ENCODE measurements around the gene AQP2. TPM values are rescaled to one million over a fixed set of nuclear protein-coding genes. Genes with fewer than 3 reads are reported as not detected.

AQP2 gene
- polyA plus RNA-seq, 3 donors: 0.06 TPM; not detected in 2

- WGBS, 3 donors: 83 to 86% (median 85%) methylated on average over 13 of the region's 13 CpGs
- no peak overlapping the region for H3K27ac ChIP-seq (ENCODE audit: low read depth, low read length)
Observed at GRCh38 chr12:49948866-49949845, 1.4 kb upstream of the AQP2 start.

GRCh38 chr12:49949866-49950265, 671 bp upstream of the AQP2 start:
- H3K27ac ChIP-seq (ENCODE audit: low read depth, low read length): no peak overlapping the region

GRCh38 chr12:49951411-49952240, 1.1 kb downstream of the AQP2 start:
- 77 to 84% (median 81%) methylated on average over 14 of the region's 14 CpGs for WGBS, 3 donors
- no peak overlapping the region for H3K27ac ChIP-seq (ENCODE audit: low read depth, low read length)

More at GRCh38 chr12:49949866-49950265, 671 bp upstream of the AQP2 start:
- 92 to 96% (median 93%) methylated on average over 3 of the region's 3 CpGs for WGBS, 3 donors

GRCh38 chr12:49952391-49953055, 2.0 kb downstream of the AQP2 start:
- WGBS, 3 donors: 17 to 84% (median 69%) methylated on average over 1 of the region's 1 CpG
- no peak overlapping the region for H3K27ac ChIP-seq (ENCODE audit: low read depth, low read length)

- no peak overlapping the region for H3K27ac ChIP-seq (ENCODE audit: low read depth, low read length)
- WGBS, 3 donors: 77 to 92% (median 82%) methylated on average over 4 of the region's 4 CpGs
Observed at GRCh38 chr12:49953151-49953550, 2.6 kb downstream of the AQP2 start.

- WGBS, 3 donors: 72 to 80% (median 77%) methylated on average over 21 of the region's 21 CpGs
- H3K27ac ChIP-seq (ENCODE audit: low read depth, low read length): no peak overlapping the region
Observed at GRCh38 chr12:49953961-49954846, 3.7 kb downstream of the AQP2 start.

- WGBS, 3 donors: 30 to 51% (median 32%) methylated on average over 51 to 53 of the region's 53 CpGs
- no peak overlapping the region for H3K27ac ChIP-seq (ENCODE audit: low read depth, low read length)
Observed at GRCh38 chr12:49954863-49955830, 4.6 kb downstream of the AQP2 start.

- no peak overlapping the region for H3K27ac ChIP-seq (ENCODE audit: low read depth, low read length)
- 44 to 70% (median 45%) methylated on average over 13 of the region's 13 CpGs for WGBS, 3 donors
Observed at GRCh38 chr12:49955899-49956662, 5.5 kb downstream of the AQP2 start.

GRCh38 chr12:49956663-49957569, 6.4 kb downstream of the AQP2 start:
- WGBS, 3 donors: 79 to 83% (median 79%) methylated on average over 6 of the region's 6 CpGs

GRCh38 chr12:49957570-49957967, 7.0 kb downstream of the AQP2 start:
- H3K27ac ChIP-seq (ENCODE audit: low read depth, low read length): no peak overlapping the region

More at GRCh38 chr12:49956663-49957569, 6.4 kb downstream of the AQP2 start:
- H3K27ac ChIP-seq (ENCODE audit: low read depth, low read length): no peak overlapping the region

GRCh38 chr12:49959685-49960473, 9.3 kb downstream of the AQP2 start:
- WGBS, 3 donors: 33 to 44% (median 35%) methylated on average over 11 of the region's 11 CpGs
- H3K27ac ChIP-seq (ENCODE audit: low read depth, low read length): no peak overlapping the region

GRCh38 chr12:49960474-49961110, 10.1 kb downstream of the AQP2 start:
- 40 to 58% (median 48%) methylated on average over 6 to 13 of the region's 13 CpGs for WGBS, 3 donors
- H3K27ac ChIP-seq (ENCODE audit: low read depth, low read length): no peak overlapping the region

- no peak within 1 kb of the TSS for H3K27ac ChIP-seq (ENCODE audit: low read depth, low read length)
- 2 to 4% (median 4%) methylated on average over 79 to 111 of the region's 111 CpGs for WGBS, 3 donors
Observed at GRCh38 chr12:49961111-49961922, 10.8 kb downstream of the AQP2 start, which contains the start of gene AQP5. AQP5 (plus strand) TSS chr12:49961872; CDS start chr12:49962018, 146 bp downstream.
